GM18508 (cell line): ENCODE data around the gene FBN1.
A peak's percentile ranks its signal among the peaks of the same experiment; 100 is the strongest.

ENCODE experiments used
- ATAC-seq: cut with Tn5 transposase; IDR thresholded peaks from one replicate; pipeline ENCODE4 v1.9.1; 2021; ENCODE audit warnings: moderate number of reproducible peaks; ENCODE audit not compliant: insufficient read depth, unreplicated experiment

FBN1 gene

DNA sequence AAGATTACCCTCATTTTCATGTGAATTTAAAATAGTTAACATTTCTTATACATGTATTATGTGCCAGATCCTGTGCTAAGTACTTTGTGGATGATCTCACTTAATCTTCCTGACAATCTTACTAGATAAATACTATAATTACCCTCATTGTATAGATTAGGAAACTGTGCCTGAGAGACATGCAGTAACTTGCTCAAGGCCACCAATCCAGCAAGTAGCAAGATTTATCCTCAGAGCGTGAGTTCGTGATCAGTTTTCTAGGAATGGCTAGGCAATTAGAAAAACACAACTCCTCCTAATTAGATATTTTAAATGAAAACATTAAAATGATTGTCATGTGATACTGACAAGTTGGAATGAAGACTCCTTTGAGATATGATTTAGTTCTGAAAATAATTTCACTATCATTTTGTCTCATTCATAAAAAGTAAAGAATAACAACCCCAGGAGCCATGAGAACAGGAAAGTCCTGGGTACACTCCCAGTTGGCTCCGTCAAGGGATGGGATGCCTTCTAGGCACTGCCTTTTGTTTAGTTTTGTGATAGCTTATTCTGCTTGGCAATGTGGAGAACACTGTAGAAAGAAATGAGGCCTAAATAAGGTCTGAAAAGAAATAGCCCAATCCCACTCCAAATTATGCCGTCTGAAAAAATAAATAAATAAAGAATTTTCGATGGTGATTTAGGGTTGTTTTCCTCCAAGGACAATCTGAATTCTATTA is 61.3 kb downstream of the FBN1 start:
- no peak for ATAC-seq

- ATAC-seq: no peak
Measured at GRCh38 chr15:48582452-48583247, 62.9 kb downstream of the FBN1 start.

- ATAC-seq: no peak
Measured at GRCh38 chr15:48581219-48581618, 64.3 kb downstream of the FBN1 start.

GRCh38 chr15:48580736-48581135 is 64.8 kb downstream of the FBN1 start:
- ATAC-seq: no peak

DNA sequence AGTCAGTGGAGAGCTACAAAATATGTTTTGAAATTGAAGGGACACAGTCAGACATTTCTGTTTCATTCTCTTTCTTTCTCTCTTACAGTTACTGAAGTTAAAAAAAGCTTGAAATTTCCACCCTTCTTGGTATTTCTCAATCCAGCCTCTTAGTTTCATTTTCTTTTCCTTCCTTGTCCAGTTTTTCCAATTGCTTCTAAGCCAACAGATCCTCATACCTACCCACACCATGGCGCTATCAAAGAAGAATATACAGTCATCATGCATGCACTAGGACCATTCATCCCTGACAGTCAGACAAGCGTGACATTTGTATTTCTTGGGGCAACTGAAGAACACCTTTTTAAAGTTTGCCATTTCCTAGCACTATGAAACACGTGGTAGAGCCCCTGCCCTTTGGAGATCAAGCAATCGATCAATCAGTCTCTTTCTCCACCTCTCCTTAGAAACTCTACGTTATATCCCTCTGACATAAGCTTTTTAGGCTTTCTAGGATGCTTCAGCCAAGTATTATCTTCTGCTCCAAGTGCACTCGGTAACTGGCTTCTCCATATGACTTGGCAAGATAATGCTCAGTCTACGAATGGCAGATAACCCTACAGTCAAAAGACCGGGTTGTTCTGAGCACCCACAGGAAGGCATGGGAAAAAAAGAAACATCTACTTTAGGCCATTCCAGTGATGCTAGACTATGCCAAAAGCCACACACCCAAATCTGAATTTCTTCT is 65.4 kb downstream of the FBN1 start:
- no peak for ATAC-seq

GRCh38 chr15:48578965-48579364 is 66.5 kb downstream of the FBN1 start:
- no peak for ATAC-seq

GRCh38 chr15:48577469-48577868 is 68.0 kb downstream of the FBN1 start:
- ATAC-seq: no peak

- no peak for ATAC-seq
Measured at GRCh38 chr15:48574187-48574586, 71.3 kb downstream of the FBN1 start.

DNA sequence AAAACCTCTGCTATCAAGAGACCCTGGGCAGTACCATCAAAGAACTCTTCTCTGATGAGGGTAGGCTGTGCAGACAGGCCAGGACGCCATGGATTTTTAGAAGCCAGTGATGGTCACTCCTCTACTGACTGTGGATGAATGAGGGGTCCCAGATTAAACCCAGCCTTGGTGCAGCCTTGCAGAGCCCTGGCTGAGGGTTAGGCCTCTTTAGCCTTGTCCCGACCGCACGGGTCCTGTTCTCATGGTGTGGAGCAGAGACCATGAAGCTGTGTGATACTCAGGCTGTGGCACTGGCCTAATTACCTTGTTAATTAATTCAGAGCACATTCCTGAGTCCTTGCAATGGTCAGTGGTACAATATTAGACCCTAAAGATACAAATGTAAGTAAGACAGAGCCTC is 71.7 kb downstream of the FBN1 start:
- ATAC-seq: no peak

DNA sequence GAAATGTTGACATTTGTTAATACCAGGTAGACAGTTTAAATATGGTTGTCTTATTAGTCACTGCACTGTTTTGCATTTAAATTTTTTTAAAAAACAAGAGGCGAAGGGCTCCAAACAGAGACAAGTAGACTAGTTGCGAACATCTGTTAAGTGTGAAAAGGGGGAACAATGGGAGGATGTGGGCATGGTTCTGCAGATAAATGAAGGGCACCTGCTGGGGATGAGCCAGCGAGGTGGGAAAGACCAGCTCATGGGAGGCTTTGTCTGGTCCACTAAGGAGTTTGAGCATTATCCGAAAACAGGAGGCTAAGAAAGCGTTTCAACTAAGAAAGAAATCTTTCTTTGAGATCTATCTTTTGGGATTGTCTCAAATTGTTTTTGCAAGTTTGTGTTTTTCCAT is 72.7 kb downstream of the FBN1 start:
- no peak for ATAC-seq

DNA sequence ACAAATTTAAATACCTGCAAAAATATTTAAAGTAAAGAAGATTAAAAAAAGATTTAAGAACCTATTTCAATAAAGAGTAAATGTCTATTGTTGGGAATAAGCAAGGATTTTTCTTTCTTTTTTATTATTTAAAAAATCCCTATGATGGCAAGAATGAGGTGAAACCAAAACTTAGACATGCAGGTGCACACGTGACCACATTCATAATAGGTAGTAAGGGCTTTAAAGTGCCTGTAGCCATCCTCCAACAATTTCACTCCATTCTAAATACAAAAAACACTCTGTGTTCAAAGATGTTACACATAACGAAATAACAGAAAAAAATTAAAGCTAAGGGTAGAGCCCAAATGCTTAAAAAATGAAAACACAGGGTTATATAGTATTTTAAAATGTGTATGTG is 74.0 kb downstream of the FBN1 start:
- no peak for ATAC-seq

DNA sequence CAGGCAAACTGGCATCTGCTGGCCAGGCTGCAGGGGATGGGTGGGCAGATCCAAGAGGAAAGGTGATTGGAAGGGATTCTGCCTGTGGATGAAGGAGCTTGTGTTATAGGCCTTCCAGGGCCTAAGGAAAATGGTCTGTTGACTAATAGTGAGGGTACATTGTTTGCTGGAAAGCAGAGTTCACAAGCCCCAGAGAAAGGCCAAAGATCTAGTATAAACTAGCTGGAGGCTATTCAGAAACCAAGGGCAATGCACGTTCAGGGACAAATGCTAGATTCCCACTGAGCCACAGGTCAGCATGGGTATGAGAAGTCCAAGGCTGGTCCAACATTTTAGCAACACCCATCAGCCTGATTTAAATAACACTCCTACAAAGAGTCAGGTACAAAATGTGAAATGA is 74.7 kb downstream of the FBN1 start:
- ATAC-seq: no peak

DNA sequence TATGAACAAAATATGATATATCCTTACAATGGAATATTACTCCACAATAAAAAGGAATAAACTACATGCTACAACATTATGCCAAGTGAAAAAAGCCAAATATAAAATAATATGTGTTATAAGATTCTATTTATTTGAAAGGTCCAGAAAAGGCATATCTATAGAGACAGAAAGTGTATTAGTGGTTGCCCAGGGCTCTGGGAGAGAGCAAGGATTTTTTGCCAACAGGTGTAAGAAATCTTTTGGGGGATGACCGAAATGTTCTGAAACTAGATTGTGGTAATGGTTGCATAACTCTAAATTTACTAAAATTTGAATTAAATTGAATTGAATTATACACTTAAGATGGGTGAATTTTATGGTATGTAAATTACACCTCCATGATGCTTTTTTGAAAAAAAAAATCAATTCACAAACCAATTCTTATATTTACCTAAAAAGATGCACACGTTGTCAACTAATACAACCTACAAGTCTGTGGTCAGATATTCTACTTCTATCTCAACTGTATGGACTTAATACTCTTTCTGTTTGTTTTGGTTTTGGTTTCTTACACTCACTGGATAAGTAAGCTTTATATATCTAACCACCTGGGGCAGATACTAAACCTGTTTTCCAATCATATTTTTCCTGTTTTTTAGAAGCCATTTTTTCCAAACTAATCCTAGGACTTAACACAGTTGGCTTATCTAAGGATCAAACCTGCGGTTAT is 75.8 kb downstream of the FBN1 start:
- no peak for ATAC-seq

DNA sequence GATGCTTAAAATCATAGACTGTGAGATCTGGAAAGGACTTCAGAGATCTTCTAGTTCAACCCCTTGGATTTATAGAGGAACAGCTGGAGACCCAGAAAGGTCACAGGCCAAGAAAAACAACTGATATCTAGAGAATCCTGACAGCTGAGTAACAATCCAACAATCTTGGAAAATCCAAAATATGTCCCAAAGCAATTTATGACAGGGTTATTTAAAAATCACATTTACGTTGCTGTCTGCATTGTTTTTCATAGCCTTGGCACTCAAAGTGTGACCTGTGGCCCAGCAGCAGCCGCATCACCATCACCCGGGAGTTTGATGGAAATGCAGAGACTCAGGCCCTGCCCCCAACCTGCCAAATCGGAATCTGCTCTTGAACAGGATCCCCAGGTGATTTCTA is 78.8 kb downstream of the FBN1 start:
- ATAC-seq: no peak

DNA sequence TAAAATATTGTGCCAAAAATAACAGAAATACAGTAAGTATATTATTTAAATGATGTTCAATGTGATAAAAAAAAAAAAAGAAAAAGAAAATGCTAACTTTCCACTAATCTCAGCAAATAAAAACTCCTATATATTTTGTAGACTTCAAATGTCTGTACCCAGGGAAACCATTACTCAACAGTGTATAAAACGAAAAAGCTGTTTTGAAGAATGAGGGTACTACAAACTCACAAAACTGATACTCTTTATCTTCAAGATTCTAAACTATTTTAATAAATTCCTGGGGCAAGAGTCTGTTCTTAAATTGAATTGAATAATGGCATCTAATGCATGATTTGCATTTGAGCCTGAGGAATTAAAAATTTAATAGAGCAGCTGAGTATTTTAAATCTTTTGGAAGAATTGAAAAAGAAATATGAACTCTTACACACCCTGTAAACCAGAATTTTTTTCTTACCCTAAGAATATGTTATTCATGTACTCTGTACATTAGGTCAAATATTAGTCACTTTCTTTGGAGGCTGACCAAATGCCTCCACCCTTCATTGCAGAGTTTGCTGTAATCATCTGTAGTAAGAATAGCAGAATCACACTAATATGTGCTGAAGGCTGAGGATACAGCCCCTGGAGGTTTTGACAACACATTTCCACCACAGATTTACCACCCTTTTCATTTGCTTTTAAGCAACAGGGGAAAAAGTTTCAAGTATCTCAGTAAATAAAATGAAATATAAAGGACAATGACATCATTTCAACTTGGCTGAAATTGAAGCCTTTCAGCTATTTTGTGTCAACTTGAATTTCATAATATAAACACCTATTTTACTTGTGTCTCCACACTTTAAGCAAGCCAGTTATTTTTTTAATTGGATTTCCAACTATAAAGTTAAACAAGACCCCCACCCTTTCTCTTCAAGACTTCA is 79.7 kb downstream of the FBN1 start:
- ATAC-seq: no peak

GRCh38 chr15:48564690-48565089 is 80.8 kb downstream of the FBN1 start:
- no peak for ATAC-seq

- ATAC-seq: no peak
Measured at GRCh38 chr15:48563934-48564333, 81.6 kb downstream of the FBN1 start.

DNA sequence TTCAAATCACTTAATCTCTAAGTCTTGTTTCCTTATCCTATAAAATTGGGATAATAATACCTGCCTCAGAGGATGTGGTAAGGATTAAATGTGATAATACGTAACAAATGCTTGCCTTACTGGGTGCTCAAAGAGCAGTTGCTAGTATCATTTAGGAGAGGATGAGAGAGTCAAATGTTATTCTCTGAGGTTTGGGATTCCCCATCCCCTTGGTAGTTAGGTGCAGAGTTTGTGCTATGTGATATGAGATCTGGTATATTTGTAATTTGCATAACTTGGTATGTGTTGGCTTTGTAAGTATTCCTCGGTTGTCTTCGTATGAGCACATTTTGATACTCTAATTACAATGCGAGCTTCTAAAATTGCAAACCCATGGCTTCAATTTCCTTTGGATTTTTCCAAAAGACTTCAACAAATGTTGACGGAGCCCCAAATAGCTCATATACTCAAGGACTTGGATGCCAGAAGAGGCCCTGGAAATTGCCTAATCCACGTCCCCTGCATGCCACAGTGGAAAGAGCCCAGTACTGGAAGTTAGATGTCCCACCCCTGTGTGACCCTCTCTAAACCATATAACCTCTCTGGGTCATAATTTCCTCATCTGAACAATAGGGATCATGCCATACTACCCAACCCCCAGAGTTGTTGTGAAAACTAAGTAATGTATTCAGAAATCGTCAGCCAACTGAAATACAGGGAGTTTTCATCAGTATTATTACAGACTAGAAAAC is 85.0 kb downstream of the FBN1 start:
- ATAC-seq: peak; percentile 72

DNA sequence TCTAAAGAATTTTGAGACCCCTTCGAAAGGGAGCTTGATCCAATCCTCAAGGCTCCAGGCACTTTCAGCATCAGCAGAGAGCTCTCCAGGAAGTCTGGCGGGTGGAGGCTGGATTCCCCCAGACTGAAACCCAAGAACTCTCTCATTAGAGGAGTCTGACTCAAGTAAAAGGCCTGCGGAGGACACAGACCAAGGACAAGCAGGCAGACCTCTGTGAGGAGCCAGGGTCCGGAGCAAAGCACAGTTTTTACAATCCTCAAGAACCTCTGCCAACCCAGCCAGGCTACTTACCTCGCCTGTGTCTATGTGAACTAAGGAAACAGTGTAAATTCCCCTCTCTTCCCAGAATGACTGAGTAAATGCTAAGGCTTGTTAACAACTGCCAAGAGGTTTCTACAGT is 86.2 kb downstream of the FBN1 start:
- ATAC-seq: no peak
